GM18498 (cell line): ENCODE data around the gene LRP1B.

ENCODE experiments used
- ATAC-seq: cut with Tn5 transposase; IDR thresholded peaks from one replicate; pipeline ENCODE4 v1.9.1; 2021; ENCODE audit warnings: mild to moderate bottlenecking, moderate library complexity; ENCODE audit not compliant: unreplicated experiment

Gene LRP1B

DNA sequence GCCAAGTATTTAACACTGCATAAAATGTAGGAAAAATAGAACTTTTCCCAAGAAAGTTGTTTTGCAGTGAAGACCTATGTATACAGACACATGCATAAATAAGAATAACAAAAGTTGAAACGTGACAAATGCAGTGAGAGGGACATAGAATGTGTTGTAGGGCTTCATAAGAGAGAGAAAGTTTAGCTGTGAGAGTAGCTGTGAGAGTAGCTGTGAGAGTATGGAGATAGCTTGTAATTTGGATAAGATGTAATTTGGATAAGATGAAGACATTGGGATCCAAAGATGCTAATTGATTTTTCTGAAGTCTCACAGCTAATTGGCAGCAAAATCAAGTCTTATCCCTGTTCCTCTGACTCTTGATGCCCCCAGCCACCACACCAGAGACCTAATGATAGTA, 170.9 kb downstream of the LRP1B start:
- no peak for ATAC-seq

DNA sequence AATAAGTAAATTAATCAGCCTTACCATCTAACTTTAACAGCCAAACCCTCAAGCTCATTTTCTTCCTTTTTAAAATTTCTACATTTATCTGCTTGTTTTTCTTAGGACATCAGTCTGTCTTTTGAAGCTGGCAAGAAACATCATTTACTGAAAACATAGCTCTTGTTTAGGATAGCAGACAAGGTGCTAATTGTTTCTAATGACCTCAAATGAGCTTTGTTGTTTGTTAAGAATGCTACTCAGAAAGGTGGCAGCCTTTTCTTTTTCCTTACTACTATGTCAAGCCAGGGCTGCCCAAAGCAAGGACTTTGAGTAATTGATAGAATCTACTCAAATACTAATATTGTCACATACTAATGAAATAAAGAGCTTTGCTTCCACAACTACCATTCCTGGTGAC, 171.8 kb downstream of the LRP1B start:
- ATAC-seq, result no peak

DNA sequence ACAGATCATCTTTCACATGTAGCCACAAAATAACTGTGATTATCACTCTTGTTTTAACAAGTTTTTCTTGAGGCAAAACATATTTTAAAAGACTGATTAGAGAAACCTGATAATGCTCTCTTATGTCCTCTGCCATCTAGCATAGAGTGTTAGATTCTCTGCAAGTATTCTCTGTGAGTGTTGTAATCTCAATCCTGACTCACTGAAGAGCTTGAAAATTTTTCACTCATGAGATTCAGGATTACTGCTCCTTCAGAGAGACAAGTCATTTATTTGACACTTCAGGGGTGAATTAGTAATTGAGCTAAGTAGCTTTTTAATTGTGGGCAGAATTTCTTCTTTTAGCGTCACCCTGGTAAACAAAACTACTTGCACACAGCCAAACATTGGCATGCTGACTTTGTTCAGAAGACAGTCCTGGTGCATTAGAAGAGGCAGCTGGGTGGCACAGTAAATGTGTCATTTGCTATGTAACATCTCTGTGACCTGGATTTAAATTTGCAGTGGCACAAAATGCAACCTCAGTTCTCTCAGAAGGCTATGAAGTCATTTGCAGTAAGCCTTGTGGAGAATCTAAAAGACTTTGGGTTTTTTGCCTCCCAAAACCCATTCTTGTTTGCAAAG, 172.9 kb downstream of the LRP1B start:
- ATAC-seq, result no peak

DNA sequence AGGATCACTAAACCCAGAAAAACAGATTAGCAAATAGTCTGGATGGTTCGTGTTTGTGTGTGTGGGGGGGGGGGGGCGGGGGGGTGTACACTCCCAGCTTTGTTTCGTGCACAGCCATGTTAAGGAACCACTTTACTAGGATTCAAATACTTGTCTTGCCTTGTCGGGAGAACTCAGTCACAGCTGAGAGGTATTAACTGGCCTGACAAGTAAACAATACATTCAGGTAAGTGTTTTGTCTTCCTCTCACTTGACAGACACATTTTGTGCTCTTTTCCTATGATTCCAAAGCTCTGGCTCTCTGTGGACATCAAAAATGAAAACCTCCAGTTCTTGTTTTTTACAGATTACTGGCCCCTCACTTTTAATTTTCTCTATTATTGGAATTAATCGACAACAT, 173.5 kb downstream of the LRP1B start:
- no peak for ATAC-seq

DNA sequence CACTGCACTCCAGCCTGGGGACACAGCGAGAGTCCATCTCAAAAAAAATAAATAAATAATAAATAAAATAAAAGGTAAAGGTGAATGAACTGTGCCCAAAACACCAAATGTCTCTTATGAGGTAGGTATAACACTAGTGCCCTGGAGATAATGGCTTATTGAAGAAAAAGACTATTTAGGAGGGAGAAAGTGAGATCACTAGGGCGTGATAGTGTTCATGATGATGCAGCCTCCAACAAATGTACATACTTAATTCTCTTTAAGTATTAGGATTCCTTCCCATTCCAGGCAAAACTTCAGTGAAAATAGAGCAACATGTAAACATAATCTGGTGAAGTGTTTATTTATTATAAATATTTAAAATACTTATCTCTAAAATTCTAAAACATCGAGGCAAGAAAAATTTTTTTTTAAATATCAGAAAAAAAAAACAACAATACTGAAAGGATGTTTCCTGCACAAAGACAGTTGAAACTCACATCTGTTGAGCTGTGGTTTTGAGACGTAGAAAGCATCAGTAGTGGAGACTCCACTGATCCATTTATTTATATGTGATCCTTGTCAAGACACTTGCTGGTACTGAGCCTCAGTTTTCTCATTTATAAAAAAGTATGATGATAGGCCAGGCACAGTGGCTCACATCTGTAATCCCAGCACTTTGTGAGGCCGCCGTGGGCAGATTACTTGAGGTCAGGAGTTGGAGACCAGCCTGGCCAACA, 183.3 kb downstream of the LRP1B start:
- no peak for ATAC-seq

DNA sequence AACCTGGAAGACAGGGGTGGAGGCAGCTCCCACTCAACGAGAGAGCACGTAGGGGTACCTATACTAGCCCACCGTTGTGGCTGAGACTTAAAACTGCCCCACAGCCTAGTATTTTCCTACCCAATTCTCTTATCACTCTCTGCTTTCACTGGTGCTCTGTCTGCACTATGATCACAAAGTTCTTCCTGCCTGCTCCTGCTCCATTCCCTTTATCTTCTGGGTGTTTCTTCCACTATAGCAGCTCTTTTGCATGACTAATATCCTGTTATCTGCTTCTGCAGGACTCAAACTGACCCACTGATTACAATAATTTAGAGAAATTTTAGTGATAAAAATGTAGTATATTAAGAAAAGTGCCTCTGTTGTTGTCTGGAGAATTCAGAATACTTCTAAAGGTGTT, 184.8 kb downstream of the LRP1B start:
- ATAC-seq, result no peak

DNA sequence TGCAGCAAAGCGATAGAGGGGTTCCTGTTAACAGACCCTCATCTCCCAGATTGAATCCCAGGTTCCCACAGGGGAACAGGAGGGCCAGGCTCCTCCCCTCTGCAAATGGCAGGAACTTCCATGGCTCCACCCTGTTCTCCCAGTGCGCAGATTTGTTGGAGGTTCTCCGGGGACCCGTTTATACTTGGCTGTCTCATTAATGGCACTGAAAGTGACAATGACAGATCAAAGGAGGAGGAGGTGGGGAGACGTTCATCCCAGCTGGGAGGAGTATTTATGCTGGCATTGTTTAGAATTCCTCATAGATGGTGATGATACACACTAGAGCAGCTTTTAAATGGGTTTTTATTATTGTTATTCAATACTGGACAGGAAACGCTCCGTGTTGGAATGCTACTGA, 186.9 kb downstream of the LRP1B start:
- no peak for ATAC-seq

DNA sequence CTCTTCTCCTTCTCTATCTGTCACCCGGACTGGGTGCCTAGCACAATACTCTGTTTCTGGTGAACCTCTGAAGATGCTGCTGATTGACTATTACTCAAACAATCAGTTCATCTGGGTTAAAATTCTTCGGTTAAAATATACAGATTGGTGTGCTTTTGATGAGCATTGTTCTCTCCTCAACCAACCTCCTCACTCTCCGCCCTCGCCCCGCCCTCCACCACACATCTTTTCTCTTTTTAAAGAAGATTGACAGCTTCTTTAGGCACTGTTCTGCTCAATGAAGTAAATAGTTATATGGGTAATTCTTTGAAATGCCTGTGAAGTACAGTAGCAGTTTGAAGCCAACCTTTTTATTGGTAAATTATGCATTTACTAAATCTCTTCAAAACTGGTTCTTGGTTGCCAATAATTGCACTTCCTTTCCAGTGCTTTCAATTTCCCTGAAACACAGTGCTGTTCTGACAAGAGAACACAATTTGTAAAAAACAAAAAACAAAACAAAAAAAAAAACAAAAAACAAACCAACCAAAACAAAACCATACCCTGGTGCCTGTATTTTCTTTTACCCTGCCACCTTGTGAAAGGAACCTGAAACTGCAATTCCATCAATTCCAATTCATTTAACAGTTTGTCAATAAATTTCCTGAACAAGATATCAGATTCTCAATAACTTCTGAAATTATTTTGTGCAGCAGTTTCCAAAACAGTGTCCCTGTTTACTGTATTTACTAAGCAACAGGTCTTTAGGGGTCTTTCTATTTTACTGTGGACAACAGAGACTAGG, 188.6 kb downstream of the LRP1B start:
- ATAC-seq, result no peak

DNA sequence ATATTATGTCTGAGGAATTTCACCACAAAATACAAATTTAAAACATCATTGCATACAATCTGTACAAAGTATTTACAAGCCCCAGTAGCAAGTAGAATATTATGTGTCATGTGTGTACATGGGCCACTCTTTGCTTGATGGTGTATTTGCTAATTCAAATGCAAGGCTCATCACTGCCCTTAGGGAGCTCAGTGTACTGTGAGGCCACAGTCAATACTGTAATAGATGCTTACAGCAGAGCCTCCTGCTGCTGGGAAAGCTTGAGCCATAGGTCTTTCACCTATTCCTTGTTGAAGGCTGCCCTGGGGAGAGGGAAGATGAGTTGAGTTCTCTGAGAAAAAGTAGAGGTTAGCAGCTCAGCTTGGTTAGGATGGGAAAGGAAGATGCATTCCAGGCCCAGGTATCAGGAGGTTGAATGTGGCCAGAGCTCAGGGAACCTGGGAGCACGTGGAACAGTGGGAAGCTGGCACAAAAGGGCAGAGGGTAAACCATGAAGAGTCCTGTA, 189.6 kb downstream of the LRP1B start:
- no peak for ATAC-seq

DNA sequence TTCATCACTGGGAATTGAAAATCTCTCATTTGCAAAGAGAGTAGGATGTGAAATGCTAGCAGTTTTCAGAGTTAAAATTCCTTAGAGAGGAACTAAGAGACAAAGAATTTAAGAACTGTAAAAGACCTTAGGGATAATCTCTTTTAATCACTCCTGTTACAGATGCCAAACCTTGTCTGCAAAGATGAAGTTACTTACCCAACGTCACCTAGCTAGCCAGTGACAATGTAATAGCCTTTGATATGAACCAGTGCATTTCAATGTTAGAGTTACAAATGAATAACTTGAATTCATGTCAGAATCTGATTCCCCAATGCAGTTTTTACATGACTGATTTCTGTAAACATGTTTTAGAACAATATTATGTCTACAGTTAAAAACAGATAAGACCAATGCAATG, 190.1 kb downstream of the LRP1B start:
- ATAC-seq, result no peak

DNA sequence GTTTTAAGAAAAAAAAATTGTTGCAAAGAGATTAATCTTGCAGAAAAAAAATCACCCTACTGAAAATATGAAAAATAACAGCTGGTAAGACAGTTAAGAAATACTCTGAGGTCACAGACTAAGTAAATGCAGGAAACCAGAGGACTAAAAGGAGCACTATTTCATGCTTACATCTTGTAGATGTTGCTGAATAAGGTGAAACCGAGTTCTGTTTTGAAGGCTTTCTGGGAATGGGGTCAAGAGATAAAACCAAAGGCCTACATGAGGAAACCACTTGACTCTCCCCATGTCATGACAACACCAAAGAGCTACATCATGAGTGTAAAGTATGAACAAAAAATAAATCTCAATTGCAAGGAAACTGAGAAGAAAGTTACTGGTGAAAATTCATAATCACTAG, 197.6 kb downstream of the LRP1B start:
- ATAC-seq, result no peak

DNA sequence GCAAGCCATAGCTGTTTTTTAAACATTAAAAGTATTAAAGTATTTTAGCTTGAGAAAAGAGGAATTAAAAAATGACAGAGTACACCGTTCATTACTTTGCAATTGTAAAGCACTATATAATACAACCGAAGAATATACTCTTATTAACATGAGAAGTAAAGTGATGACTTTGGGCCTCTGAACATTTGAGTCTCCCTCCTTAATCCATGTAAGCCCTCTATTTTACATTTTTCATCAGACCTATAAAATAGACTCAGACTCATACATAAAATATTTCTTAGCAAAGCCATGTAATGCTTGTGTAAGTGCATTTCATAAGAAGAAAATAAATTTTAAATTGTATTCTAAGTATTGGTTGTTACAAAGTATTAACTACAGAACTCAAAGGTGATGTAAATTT, 198.6 kb downstream of the LRP1B start:
- ATAC-seq, result no peak

DNA sequence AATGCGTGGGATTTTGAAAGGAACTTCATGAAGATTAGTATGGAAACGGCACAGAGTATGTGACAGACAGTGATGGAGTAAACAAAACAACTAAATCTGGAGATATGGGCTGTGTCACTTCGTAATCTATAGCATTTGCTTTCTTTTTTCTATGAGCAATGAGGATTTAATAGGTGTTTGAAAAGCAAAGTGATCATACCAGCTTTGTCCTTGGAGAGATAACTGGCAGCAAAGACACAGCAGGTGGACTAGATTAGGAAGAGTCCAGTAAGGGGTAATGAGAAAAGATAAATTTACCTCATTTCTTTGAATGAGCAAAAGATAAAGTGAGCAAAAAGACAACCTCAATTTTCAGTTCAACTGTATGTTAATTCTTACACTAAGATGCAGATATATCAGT, 199.0 kb downstream of the LRP1B start:
- ATAC-seq, result no peak

DNA sequence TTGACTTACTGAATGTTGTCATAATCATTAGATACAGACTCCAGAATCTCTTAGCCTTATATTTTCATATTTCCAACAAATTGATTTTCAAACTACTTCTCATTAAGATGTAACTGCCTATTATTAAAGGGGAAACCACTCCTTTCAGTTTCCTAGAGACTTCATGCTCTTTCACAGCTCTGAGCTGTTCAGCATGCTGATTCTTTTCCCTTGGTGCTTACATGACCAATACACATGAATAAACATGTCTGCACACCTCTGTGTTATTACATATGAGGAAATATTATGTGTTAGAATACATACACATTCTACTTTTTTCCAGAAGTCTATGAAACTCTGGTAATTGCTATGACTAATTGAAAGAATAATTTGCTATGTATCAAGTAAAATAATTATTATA, 200.0 kb downstream of the LRP1B start:
- no peak for ATAC-seq

DNA sequence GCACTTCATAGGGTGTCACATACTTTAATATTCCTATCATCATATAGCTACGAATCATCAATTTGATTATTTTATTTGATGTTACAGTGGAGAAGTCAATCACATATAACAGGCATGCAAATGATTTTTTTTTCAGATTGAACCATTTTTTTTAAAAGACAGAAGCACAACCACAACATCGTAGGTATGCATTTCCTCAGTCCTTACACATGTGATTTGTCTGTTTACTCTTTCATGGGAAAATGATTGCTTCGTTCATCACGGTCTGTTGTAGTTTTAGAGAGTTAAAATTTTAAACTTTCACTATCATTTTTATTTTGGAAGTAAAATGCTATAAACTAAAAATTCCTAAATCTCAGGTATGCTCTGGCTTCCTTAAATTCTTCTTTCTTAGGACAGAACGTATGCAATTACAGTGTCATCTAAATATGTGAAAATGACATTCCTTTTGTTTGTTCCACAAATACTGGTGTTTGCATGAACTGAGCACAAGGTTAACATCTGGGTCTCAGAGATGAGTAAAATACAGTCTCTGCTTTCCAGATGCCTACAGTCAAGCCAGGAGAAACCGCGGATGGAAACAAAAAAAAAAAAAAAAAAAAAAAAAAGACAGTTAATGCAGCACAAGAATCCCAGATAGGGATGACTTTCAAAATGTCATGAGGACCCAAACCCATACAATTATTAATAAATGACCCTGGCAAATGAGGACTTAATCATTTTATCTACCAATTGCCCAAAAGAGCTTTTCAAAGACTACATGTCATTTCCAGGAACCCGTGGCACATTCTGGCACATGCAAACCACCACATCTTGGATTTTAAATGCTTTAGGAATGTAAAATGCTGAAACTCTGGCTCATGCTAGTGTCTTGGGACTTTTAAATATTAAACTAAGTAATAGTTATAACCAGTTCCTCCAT, 201.2 kb downstream of the LRP1B start:
- ATAC-seq, result no peak

DNA sequence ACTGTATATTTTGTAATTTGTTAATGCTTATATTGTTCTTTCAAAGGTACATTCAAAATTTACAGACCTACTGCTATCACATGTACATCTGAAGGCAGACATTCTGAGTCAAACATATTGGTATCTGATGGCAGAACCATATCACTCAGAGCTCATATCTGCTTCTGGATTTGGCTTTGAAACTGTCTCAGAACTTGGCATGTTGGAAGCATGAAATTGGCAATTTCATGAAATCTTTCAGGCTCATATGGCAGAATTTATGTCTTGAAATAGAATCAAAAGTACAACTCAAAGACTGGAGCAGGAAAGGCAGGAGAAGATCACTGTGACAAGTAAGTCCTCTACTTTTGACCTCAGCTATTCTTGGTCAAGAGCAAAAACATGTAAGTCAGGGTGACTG, 202.3 kb downstream of the LRP1B start:
- no peak for ATAC-seq

DNA sequence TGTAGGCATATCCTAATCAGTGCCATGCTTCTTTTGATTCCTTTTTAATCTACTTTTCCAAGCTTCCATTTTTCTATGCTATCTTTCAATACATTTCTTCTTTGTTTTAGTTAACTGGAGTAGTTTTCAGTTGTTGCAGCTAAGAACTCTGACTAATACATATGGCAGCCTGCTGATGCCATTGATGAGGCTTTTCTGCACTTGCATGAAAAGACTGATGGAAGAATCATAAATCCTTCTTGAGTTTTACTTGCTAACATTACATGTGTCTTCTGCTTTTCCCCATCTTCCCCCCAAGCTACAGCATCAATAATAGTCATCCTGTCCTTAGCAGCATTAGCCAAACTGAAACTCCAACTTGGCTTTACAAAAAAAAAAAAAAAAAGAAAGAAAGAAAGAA, 203.3 kb downstream of the LRP1B start:
- ATAC-seq, result no peak

DNA sequence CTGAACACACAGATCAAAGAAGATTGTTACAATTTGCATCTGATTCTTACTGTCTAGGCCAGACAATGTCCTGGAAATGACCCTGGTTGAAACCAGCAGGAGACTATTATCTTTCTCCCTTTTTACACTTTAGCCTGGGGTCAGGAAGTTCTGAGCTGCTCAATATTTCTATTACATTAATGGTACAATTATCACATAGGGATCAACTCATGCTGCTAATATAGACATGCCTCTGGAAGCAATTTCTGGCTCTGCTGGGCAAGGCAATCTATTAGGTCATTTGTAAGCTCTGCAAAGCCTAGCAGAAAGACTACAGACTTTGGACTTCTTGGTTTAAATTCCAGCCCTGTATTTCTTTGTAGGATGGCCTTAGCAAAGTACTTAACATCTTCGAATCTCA, 205.3 kb downstream of the LRP1B start:
- no peak for ATAC-seq

DNA sequence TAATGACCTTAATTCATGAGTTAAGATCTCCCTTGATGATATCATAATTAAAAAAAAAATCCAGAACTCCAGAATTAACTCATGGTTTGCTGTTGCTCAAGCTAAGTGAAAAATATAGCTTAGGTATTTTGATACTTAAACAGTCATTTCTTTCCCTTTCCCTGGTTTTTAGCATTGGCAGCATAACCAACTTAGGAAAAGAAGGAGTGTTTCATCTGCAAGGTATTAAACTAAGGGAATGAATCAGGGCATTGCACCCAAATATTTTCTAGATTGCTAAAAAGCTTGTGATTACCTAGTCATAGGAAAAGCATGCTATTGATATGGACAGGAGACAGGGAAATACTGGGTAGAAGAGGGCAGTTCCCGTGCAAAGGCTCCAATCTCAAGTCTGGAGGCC, 207.2 kb downstream of the LRP1B start:
- ATAC-seq, result no peak

DNA sequence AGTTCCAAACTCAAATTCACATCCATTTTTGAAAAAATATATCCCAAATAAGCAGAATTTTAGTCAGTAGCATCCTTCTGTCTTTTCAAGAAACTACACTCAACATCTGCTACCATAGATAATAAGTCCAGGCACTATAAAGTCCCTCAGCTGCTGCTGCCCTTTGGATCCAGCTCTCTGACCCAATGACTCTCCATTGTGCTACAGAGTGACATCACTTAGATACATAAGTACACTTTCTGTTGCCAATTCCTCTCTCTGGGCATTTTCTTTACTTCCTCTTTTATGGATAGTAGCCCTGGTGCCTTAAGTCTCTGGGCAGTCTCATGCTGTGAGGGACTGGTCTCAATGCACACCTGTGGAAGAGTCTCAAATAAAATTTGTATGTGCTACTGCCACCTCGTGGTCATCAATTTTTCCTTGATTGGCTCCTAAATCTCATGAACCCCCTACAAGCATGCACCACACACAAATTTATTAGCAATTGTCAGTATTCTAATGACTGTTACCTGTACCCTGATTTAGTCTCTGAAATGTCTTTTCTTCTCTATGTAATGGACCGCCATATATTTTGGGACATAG, 219.2 kb downstream of the LRP1B start:
- peak; percentile 84 for ATAC-seq

DNA sequence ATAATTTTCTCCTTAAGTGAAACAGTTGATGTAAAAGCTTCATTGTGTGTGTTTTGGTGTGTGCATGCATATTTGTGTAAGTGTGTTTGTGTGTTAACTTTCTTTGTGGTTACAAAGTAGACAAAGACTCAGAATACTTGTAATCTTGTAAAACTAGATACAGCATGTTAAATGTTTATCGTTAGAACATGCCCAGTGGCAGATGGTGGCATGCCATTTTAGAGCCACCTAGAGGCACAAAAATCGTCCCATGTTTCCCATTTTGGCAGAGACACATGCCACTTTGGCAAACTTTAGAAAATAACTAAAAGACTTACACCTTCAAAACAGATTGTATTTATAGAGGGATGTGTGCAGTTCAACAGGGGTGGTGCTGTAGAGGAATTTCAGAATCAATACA, 224.1 kb downstream of the LRP1B start:
- no peak for ATAC-seq
